H9 (cell line): ENCODE results near the gene MSI2. TPM values are rescaled to one million over a fixed set of nuclear protein-coding genes. Genes with fewer than 3 reads are reported as not detected.

Experiments
- DNase-seq: peaks from one replicate; pipeline ENCODE4 v3.0.0-alpha.2; 2017
- H2AFZ ChIP-seq: one replicate; pipeline ENCODE4 v1.6.1; 2013; ENCODE audit warnings: mild to moderate bottlenecking, low read length, control low read depth, moderate library complexity
- H2AK5ac ChIP-seq: 2 replicates; pipeline ENCODE4 v1.6.1; 2013; ENCODE audit warnings: low read length, control low read depth, mixed read lengths; ENCODE audit not compliant: insufficient read length
- H2BK120ac ChIP-seq: one replicate; pipeline ENCODE4 v1.6.1; 2013; ENCODE audit warnings: low read depth, mild to moderate bottlenecking, low read length, control low read depth, inconsistent platforms; ENCODE audit not compliant: poor library complexity, severe bottlenecking
- H2BK12ac ChIP-seq: 2 replicates; pipeline ENCODE4 v1.6.1; 2013; ENCODE audit warnings: low read length, control low read depth, mixed read lengths, low read depth; ENCODE audit not compliant: insufficient read length
- H2BK15ac ChIP-seq: 2 replicates; pipeline ENCODE4 v1.6.1; 2013; ENCODE audit warnings: low read depth, low read length, control low read depth
- H2BK20ac ChIP-seq: one replicate; pipeline ENCODE4 v1.6.1; 2013; ENCODE audit warnings: low read depth, mild to moderate bottlenecking, low read length, control low read depth, inconsistent platforms; ENCODE audit not compliant: poor library complexity, severe bottlenecking
- H2BK5ac ChIP-seq: 2 replicates; pipeline ENCODE4 v1.6.1; 2013; ENCODE audit warnings: low read length, control low read depth, mixed read lengths; ENCODE audit not compliant: insufficient read length
- H3K14ac ChIP-seq: 2 replicates; pipeline ENCODE4 v1.6.1; 2013; ENCODE audit warnings: low read length, control low read depth; ENCODE audit not compliant: insufficient read depth
- H3K18ac ChIP-seq: 2 replicates; pipeline ENCODE4 v1.6.1; 2013; ENCODE audit warnings: low read depth, mild to moderate bottlenecking, mixed read lengths, low read length, control low read depth; ENCODE audit not compliant: insufficient read length
- H3K23ac ChIP-seq: 2 replicates; pipeline ENCODE4 v1.6.1; 2013; ENCODE audit warnings: low read length, control low read depth, mixed read lengths, low read depth; ENCODE audit not compliant: insufficient read length
- H3K23me2 ChIP-seq: 2 replicates; pipeline ENCODE4 v1.6.1; 2013; ENCODE audit warnings: low read depth, mild to moderate bottlenecking, mixed read lengths, low read length, control low read depth; ENCODE audit not compliant: insufficient read length, poor library complexity, severe bottlenecking
- H3K27ac ChIP-seq: 2 replicates; pipeline ENCODE4 v1.5.1; 2013; ENCODE audit warnings: low read length, control low read depth, mixed read lengths, low read depth; ENCODE audit not compliant: insufficient read length
- H3K27me3 ChIP-seq: 2 replicates; pipeline ENCODE4 v1.6.1; 2013; ENCODE audit warnings: low read length, control low read depth, inconsistent platforms; ENCODE audit not compliant: insufficient read depth
- H3K4ac ChIP-seq: 2 replicates; pipeline ENCODE4 v1.6.1; 2013; ENCODE audit warnings: low read depth, mild to moderate bottlenecking, control low read depth, inconsistent platforms, low read length, moderate library complexity
- H3K4me1 ChIP-seq: 2 replicates; pipeline ENCODE4 v1.6.1; 2013; ENCODE audit warnings: low read length, control low read depth, inconsistent platforms; ENCODE audit not compliant: insufficient read depth
- H3K4me2 ChIP-seq: 2 replicates; pipeline ENCODE4 v1.6.1; 2013; ENCODE audit warnings: low read length, control low read depth, mixed read lengths; ENCODE audit not compliant: insufficient read length, insufficient read depth
- H3K56ac ChIP-seq: 2 replicates; pipeline ENCODE4 v1.6.1; 2013; ENCODE audit warnings: low read depth, mild to moderate bottlenecking, mixed read lengths, low read length, control low read depth; ENCODE audit not compliant: insufficient read length
- H3K79me1 ChIP-seq: 2 replicates; pipeline ENCODE4 v1.6.1; 2013; ENCODE audit warnings: low read depth, mild to moderate bottlenecking, moderate library complexity, low read length, control low read depth, inconsistent platforms; ENCODE audit not compliant: insufficient read depth, poor library complexity, severe bottlenecking
- H3K79me2 ChIP-seq: 2 replicates; pipeline ENCODE4 v1.6.1; 2013; ENCODE audit warnings: low read length, control low read depth, inconsistent platforms; ENCODE audit not compliant: insufficient read depth
- H3K9ac ChIP-seq: 2 replicates; pipeline ENCODE4 v1.6.1; 2013; ENCODE audit warnings: low read length, control low read depth, mixed read lengths; ENCODE audit not compliant: insufficient read length; ENCODE audit errors: extremely low read depth
- H3K9me3 ChIP-seq: one replicate; pipeline ENCODE4 v1.6.1; 2013; ENCODE audit warnings: low read depth, low read length, inconsistent platforms; ENCODE audit not compliant: control insufficient read depth
- H3T11ph ChIP-seq: one replicate; pipeline ENCODE4 v1.6.1; 2013; ENCODE audit warnings: mild to moderate bottlenecking, low read length, control low read depth, inconsistent platforms
- H4K20me1 ChIP-seq: one replicate; pipeline ENCODE4 v1.6.1; 2013; ENCODE audit not compliant: control insufficient read depth, insufficient read length, insufficient read depth
- H4K5ac ChIP-seq: 2 replicates; pipeline ENCODE4 v1.6.1; 2013; ENCODE audit warnings: low read depth, mild to moderate bottlenecking, mixed read lengths, low read length, control low read depth; ENCODE audit not compliant: insufficient read length
- H4K8ac ChIP-seq: replicated peaks from 2 replicates; pipeline ENCODE4 v1.6.1; 2013; ENCODE audit warnings: low read length, control low read depth, mixed read lengths, low read depth; ENCODE audit not compliant: insufficient read length
- H4K91ac ChIP-seq: 2 replicates; pipeline ENCODE4 v1.6.1; 2013; ENCODE audit warnings: low read depth, mild to moderate bottlenecking, moderate library complexity, mixed read lengths, low read length, control low read depth; ENCODE audit not compliant: insufficient read length
- H3K27ac Mint-ChIP-seq, 3 experiments: 2 replicates in 2 of 3; 3 replicates in 1 of 3; pipeline ENCODE4 v1.8.0; 2020 to 2021; ENCODE audit warnings: mixed read lengths in 3 of 3, mild to moderate bottlenecking in 1 of 3, moderate library complexity in 1 of 3
- H3K27me3 Mint-ChIP-seq: 2 replicates; pipeline ENCODE4 v1.8.0; 2021; ENCODE audit warnings: low read depth, mild to moderate bottlenecking, moderate library complexity, mixed read lengths
- H3K36me3 Mint-ChIP-seq, 3 experiments: 2 replicates in 2 of 3; 3 replicates in 1 of 3; pipeline ENCODE4 v1.8.0; 2020 to 2021; ENCODE audit warnings: low read depth in 3 of 3, mixed read lengths in 3 of 3; ENCODE audit not compliant: insufficient read depth in 1 of 3
- H3K4me1 Mint-ChIP-seq, 2 experiments: 2 replicates each; pipeline ENCODE4 v1.8.0; 2020; ENCODE audit warnings: mixed read lengths in 2 of 2
- H3K4me3 Mint-ChIP-seq, 2 experiments: 2 replicates in 1 of 2; 3 replicates in 1 of 2; pipeline ENCODE4 v1.8.0; 2020 to 2021; ENCODE audit warnings: mild to moderate bottlenecking in 2 of 2, mixed read lengths in 2 of 2, moderate library complexity in 1 of 2
- H3K9me3 Mint-ChIP-seq, 2 experiments: 2 replicates in 1 of 2; 3 replicates in 1 of 2; pipeline ENCODE4 v1.8.0; 2020; ENCODE audit warnings: mild to moderate bottlenecking in 2 of 2, mixed read lengths in 2 of 2, moderate library complexity in 1 of 2
- CTCF ChIP-seq: fragments of 200-600 bp; sonication (generic); conservative IDR thresholded peaks from 3 replicates; pipeline ENCODE4 v1.8.0; 2021; ENCODE audit warnings: antibody characterized with exemption, mild to moderate bottlenecking
- WGBS: extraction: QIAGEN DNeasy Blood & Tissue Kit; methylation state at CpG from one replicate; pipeline ENCODE4 v1.1.7; 2013; ENCODE audit warnings: missing lambda C conversion rate, low lambda C conversion rate, mixed read lengths; ENCODE audit not compliant: insufficient read length; ENCODE audit errors: extremely low coverage; 5-methylcytosine and 5-hydroxymethylcytosine counted together
- total RNA-seq: library from RNA; stranded (reverse); gene quantifications from 2 replicates; pipeline ENCODE4 v1.2.1, GENCODE V29; 2021

Gene MSI2
- total RNA-seq, 1 experiment from 2014 or later = 98.5 TPM

GRCh38 chr17:57530026-57530425, 273.7 kb downstream of the MSI2 start:
- Histone ChIP-seq H3T11ph (no peak overlapping the region), H3K27me3 (no peaks in the 10 kb centered on the region), H3K27ac (no peak overlapping the region), H4K91ac (no peak overlapping the region), H3K23ac (no peak overlapping the region), H4K5ac (no peak overlapping the region), H3K9ac (no peak overlapping the region), H3K56ac (no peak overlapping the region), H3K4ac (no peak overlapping the region), H4K20me1 (peaks cover 2% of the 10 kb centered on the region), H2BK12ac (no peak overlapping the region), H2BK15ac (no peak overlapping the region), H2BK20ac (no peak overlapping the region), H3K4me2 (no peak overlapping the region), H3K9me3 (no peaks in the 10 kb centered on the region), H3K14ac (no peak overlapping the region), H2BK120ac (no peak overlapping the region), H2BK5ac (no peak overlapping the region), H4K8ac (no peak overlapping the region), H3K4me1 (peaks cover 18% of the 10 kb centered on the region), H3K79me2 (no peaks in the 10 kb centered on the region), H3K23me2 (no peaks in the 10 kb centered on the region), H3K79me1 (no peaks in the 10 kb centered on the region), H2AK5ac (no peak overlapping the region), H3K18ac (no peak overlapping the region), H2AFZ (no peak overlapping the region)
- Mint-ChIP-seq H3K9me3 (no peaks in the 10 kb centered on the region), H3K27ac (peak overlapping the region in 2 of 3 experiments; percentile 51 to 60; a peak in 2 of 7 replicates), H3K4me1 (peaks cover 31 to 34% of the 10 kb centered on the region in 2 experiments), H3K4me3 (no peak overlapping the region), H3K36me3 (peaks cover 2 to 15% (median 9%) of the 10 kb centered on the region in 3 experiments; a peak in 5 of 7 replicates), H3K27me3 (no peaks in the 10 kb centered on the region)
- TF ChIP-seq CTCF = no peak
- no peak for DNase-seq
- no CpG with 5 or more reads among the region's 3 CpGs for WGBS
